Tibial nerve (tissue), 4 donors: Measurements from ENCODE around the gene TECPR1. TPM values are rescaled to one million over a fixed set of nuclear protein-coding genes. Genes with fewer than 3 reads are reported as not detected.

Source experiments
- DNase-seq, 2 donors: peaks; one replicate each; pipeline ENCODE4 v3.0.0-alpha.2; 2019; ENCODE audit warnings: low spot score in 2 of 2
- H3K27ac ChIP-seq, 4 donors: fragments of 200-600 bp; sonication (generic) in 3 of 4; one replicate each; pipeline ENCODE4 v1.5.1; 2017 to 2019; ENCODE audit warnings: mild to moderate bottlenecking in 1 of 4
- H3K27me3 ChIP-seq, 2 donors: fragments of 200-600 bp; sonication (generic) in 1 of 2; one replicate each; pipeline versions ENCODE4 v1.5.1 to v1.6.0; 2017 to 2019
- H3K36me3 ChIP-seq, 3 donors: fragments of 200-600 bp; sonication (generic); one replicate each; pipeline ENCODE4 v1.5.1; 2018 to 2019
- H3K4me1 ChIP-seq, 4 donors: fragments of 200-600 bp; sonication (generic) in 3 of 4; one replicate each; pipeline ENCODE4 v1.5.1; 2017 to 2019
- H3K4me3 ChIP-seq, 4 donors: fragments of 200-600 bp; sonication (generic) in 3 of 4; one replicate each; pipeline ENCODE4 v1.5.1; 2017 to 2019; ENCODE audit warnings: mild to moderate bottlenecking in 1 of 4, moderate library complexity in 1 of 4
- H3K9me3 ChIP-seq, 4 donors: fragments of 200-600 bp; sonication (generic) in 3 of 4; one replicate each; pipeline ENCODE4 v1.5.1; 2017 to 2019
- CTCF ChIP-seq, 5 experiments: fragments of 200-600 bp in 3 of 5; fragments of 450-650 bp in 2 of 5; sonication (generic) in 3 of 5; IDR thresholded peaks; one replicate each; pipeline ENCODE4 v1.5.1; 2016 to 2019; ENCODE audit warnings: antibody characterized with exemption in 5 of 5, mild to moderate bottlenecking in 3 of 5, moderate library complexity in 2 of 5
- EP300 ChIP-seq, 2 donors: sonication (generic); formaldehyde crosslinking; IDR thresholded peaks; one replicate each; pipeline ENCODE4 v1.6.1; 2017; ENCODE audit warnings: antibody characterized with exemption in 2 of 2, mild to moderate bottlenecking in 1 of 2
- POLR2A ChIP-seq, 2 donors: fragments of 450-650 bp; IDR thresholded peaks; one replicate each; pipeline ENCODE4 v1.6.1; 2017; ENCODE audit warnings: antibody characterized with exemption in 2 of 2, mild to moderate bottlenecking in 2 of 2, moderate library complexity in 2 of 2
- WGBS, 2 donors: methylation state at CpG; one replicate each; pipeline ENCODE4 v1.1.5; 2018; 5-methylcytosine and 5-hydroxymethylcytosine counted together
- total RNA-seq, 4 donors: library from RNA; depleted of rRNA; stranded (reverse); fragments of >200 nt; gene quantifications; one replicate each; pipeline ENCODE4 v1.1.0, GENCODE V29; 2016

TECPR1 gene
- 10 to 100 TPM; 30.8 to 72.6 (median 41.2) TPM for total RNA-seq

GRCh38 chr7:98251601-98252424, at the start of gene TECPR1:
Gene TECPR1, minus strand, starts transcription at chr7:98252232. Its CDS starts 6,086 bp downstream, at chr7:98246146.
- TF ChIP-seq POLR2A (IDR thresholded peaks at IDR 0.05): peak in 1 of 2 donors; percentile 52
- peak; percentile 47 to 73 for TF ChIP-seq EP300 (IDR thresholded peaks at IDR 0.05)
- TF ChIP-seq CTCF (IDR thresholded peaks at IDR 0.05): peak in 2 of 5 experiments; percentile 5 to 26
- no peaks in the 10 kb centered on the region for H3K9me3 ChIP-seq
- peak within 1 kb of the TSS; percentile 44 to 87 (median 82) for H3K27ac ChIP-seq
- H3K27me3 ChIP-seq: no peaks in the 10 kb centered on the region
- peak; percentile 88 to 89 for DNase-seq
- peak within 1 kb of the TSS; percentile 56 to 93 (median 70) for H3K4me3 ChIP-seq
- peaks cover 0 to 41% (median 19%) of the 10 kb centered on the region in 4 donors for H3K4me1 ChIP-seq
- peaks cover 0 to 19% (median 0%) of the 10 kb centered on the region in 3 donors for H3K36me3 ChIP-seq
- 1 to 2% methylated on average over 20 to 46 of the region's 69 CpGs for WGBS, 2 donors

- Histone ChIP-seq H3K36me3 (peaks cover 0 to 29% (median 0%) of the 10 kb centered on the region in 3 donors), H3K4me3 (no peak overlapping the region), H3K27me3 (no peaks in the 10 kb centered on the region), H3K9me3 (peaks cover 0 to 51% (median 0%) of the 10 kb centered on the region in 4 donors), H3K4me1 (no peaks in the 10 kb centered on the region), H3K27ac (no peak overlapping the region)
- TF ChIP-seq CTCF (IDR thresholded peaks at IDR 0.05): no peak
- no peak for TF ChIP-seq EP300 (IDR thresholded peaks at IDR 0.05)
- TF ChIP-seq POLR2A (IDR thresholded peaks at IDR 0.05): no peak
- no peak for DNase-seq
- WGBS, 2 donors: 79 to 80% methylated on average over 26 of the region's 26 CpGs
Observed at GRCh38 chr7:98300595-98301372, 48.8 kb upstream of the TECPR1 start.

GRCh38 chr7:98297626-98298286, 45.7 kb upstream of the TECPR1 start:
- TF ChIP-seq EP300 (IDR thresholded peaks at IDR 0.05) (no peak), CTCF (IDR thresholded peaks at IDR 0.05) (no peak), POLR2A (IDR thresholded peaks at IDR 0.05) (no peak)
- peaks cover 0 to 43% (median 0%) of the 10 kb centered on the region in 4 donors for H3K9me3 ChIP-seq
- no peak overlapping the region for H3K4me3 ChIP-seq
- H3K27me3 ChIP-seq: no peaks in the 10 kb centered on the region
- H3K4me1 ChIP-seq: no peaks in the 10 kb centered on the region
- no peak for DNase-seq
- 72 to 77% methylated on average over 21 of the region's 21 CpGs for WGBS, 2 donors
- peaks cover 0 to 50% (median 4%) of the 10 kb centered on the region in 3 donors for H3K36me3 ChIP-seq
- H3K27ac ChIP-seq: no peak overlapping the region

- TF ChIP-seq CTCF (IDR thresholded peaks at IDR 0.05) (no peak), POLR2A (IDR thresholded peaks at IDR 0.05) (no peak), EP300 (IDR thresholded peaks at IDR 0.05) (no peak)
- Histone ChIP-seq H3K9me3 (peaks cover 0 to 35% (median 0%) of the 10 kb centered on the region in 4 donors), H3K36me3 (peaks cover 0 to 59% (median 4%) of the 10 kb centered on the region in 3 donors), H3K27ac (no peak overlapping the region), H3K4me3 (no peak overlapping the region), H3K27me3 (no peaks in the 10 kb centered on the region), H3K4me1 (no peaks in the 10 kb centered on the region)
- DNase-seq: no peak
- WGBS, 2 donors: 78 to 81% methylated on average over 12 of the region's 12 CpGs
Observed at GRCh38 chr7:98296833-98297232, 44.8 kb upstream of the TECPR1 start.
